GM18867 (cell line): ENCODE measurements around the gene TALDO1.

Experiments
- ATAC-seq: cut with Tn5 transposase; IDR thresholded peaks from one replicate; pipeline ENCODE4 v1.9.1; 2021; ENCODE audit warnings: mild to moderate bottlenecking, moderate library complexity; ENCODE audit not compliant: unreplicated experiment

Gene TALDO1

DNA sequence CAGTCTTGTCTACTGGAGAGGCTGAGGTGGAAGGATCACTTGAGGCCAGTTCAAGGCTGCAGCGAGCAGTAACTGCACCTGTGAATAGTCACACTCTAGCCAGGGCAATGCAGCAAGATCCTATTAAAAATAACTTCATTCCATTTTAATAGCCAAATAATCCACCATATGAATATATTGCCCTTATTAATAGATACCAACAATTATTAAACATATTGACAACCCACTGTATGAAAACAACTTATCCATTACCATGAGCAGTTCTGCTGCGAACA lies 19.6 kb downstream of the TALDO1 start:
- no peak for ATAC-seq

DNA sequence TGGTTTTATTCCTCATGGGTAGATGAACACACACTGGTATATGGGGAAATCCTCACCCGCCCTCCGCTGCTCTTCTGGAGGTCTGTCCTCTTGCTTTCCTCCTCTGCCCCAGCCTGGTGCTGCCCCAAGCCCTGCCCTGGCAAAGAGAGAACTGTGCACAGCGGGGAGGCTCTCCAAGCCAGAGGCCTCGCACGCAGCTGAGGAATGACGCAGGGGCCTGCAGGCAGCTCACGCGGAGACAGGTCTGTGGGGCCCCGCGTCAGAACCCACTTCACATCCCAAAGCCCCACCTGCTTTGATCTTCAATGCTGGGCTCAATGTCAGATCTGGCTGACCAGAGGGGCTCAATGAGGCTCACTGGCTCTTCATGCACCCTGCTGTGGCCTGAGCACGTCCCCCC lies 20.0 kb downstream of the TALDO1 start:
- ATAC-seq: no peak

DNA sequence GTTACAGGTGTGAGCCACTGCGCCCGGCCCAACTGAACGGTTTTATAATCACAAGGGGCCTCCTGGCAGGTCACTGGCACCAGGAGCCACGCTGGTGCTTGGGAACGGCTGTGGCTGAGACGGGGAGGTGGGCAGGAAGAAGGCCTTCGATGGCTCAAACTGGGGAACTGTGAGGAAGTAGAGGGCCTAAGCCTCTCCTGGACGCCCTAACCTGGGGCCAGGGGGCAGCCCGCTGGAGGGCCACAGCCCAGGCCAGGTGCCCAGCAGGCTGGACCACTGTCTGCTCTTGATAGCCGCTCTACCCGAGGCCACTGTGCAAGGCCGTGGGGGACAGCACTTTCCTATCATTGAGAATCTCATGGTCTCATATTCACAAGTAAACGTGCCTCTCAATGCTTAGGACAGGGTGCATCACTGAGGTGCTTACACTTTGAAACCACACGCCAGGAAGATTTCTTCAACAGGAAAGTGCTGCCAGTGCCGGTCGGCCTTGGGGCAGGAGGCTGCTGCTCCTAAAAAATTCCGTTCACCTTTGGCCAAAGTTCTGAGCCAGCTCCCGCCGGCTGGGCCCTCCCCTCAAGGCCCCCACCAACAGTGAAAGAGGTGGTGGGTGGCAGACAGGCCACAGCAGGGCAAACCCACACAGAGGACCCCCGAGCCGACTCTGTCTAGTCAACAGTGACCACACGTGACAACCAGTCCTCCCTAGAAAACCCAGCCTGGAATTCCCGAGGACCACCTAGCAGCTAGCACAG lies 22.8 kb downstream of the TALDO1 start:
- ATAC-seq: no peak

DNA sequence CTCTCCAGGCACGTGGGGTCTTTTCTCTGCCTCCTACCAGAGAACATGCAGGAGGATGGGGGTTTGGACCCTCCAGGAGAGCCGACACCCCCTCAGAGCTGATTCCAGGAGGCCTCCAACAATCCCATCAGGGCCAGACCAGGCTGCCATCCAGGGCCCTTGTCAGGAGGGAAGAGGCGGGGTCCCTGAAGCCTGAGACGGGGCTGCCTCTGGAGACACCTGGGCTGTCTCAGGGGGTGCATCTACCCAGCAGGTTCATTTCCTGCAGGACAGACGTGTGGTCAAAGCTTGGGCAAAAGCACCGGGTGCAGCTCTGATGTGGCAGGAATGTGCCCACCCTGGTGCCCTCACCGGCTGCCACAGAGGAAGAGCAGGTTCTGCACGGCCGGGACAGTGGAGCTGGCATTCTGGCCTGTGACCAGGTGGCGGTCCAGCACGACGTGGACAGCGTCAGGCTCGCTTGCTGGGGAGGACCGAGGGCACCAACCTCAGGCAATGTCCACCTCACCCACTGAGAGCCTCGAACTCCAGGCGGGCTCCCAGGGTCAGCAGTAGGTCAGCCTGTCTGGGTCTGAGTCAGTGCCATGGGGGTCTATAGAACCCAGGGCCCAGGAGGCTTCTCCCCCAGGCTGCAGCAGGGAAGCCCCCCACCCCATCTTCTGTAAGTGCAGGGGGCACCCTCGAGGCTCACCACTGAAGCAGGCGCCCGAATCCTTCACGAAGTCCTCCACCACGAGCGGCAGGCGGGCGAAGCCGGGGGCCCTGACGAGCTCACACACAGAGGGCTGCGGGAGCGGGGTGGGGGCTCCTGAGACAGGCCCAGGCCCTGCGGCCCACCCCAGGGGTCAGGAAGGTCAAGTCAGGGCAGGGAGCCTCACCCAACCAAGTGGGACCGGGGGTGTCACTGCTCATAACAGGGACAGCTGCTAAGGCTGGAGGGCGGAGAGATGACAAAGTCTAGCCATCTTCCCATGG lies 23.7 kb downstream of the TALDO1 start:
- no peak for ATAC-seq

DNA sequence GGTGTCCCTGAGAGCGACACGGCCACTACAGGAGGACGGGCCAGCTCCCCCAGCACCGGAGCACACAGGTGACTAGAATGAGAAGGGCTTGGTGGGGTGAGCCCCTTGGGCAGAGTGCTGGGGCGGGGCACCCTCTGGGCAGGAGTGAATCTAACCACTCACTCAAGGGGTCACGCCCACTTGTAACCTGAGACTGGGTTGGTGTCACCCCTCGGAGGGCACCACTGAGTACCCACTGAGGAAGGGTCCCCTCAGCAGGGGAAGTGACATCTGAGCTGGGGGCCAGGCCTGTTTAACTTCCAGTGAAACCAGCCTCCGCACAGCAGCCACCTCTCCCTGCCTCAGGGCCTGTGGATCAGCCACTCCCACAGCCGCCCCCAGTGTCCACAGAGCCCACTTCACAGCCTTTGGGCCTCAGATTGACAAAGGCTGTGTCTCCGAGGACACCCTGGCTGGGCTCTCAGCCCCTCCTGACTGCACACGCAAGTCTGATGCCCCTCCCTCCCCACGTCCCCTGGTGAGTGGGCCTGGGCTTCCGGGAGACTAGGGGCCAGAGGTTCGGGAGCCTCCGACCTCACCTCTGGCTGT lies 24.4 kb downstream of the TALDO1 start:
- ATAC-seq: no peak

DNA sequence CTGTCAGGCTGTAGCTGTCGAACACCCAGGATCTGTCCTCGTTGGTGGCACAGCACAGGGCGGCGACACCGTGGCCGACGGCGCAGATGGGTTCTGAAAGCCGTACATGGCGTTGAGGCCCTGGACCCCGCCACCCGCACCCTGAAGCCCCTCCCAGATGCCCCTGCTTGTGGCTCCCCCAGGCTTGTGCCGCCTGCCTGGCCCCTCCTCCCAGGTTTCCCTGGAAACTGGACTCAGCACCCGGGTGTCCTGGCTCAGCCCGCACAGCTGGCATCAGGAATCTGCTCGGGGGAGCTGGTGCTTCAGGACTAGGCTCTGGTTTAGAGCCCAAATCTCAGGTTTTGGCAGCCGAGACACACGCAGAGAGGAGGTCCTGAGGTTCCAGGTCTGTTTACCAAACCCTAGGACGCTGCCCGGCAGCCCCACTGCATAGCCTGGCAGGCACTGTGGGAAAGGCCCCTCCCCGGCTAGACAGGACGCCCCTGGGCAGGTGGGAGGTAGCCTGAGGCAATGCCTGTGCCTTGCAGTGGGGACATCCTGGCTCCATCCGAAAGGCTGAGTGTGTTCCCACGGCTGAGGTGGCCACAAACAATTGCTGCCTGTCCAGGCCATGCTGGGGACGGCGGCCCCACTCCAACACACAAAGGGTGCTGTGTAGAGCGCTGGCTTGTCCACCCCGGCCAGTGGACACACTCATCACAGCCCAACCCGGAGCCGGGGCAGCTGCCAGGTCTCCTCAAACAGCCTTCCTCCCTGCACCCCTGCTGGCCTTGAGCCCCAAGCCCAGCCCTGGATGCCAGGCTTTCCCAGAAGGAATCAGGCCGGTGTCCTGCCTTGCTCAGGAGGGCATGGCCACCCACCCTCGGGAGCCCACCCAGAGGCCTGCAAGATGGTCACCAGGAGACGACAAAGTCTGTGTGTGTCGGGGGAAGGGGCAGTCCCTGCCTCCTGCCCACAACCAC lies 25.4 kb downstream of the TALDO1 start:
- ATAC-seq: no peak

DNA sequence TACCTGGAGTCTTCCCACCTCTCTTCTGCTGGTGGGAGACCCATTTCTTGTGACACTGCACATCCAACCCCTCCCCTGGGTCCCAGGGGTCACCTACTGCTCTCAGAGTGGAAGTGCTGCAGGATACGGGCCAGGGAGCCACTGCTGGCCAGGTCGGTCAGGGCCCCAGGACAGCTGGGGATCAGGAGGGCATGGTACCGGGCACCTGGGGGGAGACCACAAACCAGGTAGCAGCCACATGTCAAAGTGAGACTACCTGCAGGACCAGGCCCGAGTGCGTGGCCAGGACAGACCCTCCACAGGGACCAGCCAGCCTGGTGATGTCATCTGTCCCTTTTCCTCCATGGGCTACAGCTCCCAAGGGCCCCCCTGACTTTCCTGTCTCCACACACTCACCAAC lies 26.2 kb downstream of the TALDO1 start:
- no peak for ATAC-seq

DNA sequence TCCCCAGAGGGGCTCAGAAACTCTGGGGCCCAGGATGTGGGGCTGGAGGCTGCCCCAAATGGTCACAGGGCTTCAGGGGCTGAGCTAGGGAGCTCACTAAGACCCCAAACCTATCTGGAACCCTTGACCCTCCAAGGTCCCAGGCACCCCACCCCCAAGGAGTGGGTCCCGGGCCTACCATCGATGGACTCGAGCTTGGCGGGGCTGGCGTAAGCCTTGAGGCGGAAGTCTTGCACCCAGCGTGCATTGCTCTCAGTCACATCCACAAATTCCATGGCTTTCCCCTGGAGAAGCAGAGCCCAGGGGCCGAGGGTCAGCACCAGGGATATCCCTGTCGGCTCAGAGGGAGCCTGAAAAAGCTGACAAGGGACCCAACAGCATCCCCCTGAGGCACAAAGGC lies 26.6 kb downstream of the TALDO1 start:
- ATAC-seq: no peak

DNA sequence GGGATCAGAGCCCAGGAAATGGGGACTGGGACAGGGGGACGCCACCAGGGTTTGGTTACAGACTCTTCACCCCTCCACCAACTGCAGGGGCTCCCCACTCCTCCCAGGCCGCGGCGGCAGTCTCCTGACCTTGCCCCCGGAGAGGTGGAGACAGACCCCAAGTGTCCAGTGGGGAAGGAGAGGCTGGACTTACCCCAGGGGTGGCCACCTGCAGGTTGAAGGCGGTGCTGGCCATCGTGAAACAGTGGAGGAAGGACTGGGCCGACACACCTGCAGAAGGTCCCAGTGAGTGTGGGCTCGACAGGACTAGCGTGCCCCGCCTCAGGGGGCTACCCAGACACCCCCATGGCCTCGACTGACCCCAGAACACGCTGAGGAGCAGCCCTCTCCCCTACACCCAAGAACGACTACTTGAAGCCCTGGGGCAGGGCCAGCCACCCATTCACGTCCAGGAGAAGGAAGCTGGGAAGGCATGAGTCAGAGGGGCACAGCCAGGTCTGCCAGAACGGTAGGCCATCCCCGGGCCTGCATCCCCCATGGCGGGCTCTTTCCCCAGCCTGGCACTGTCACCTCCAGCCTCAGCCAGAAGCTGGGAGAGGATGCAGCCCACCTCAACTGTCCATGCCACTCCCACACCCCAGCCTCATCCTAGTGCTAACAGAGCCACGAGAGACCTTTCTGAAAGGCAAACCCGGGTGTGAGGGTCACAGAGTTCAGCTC lies 27.8 kb downstream of the TALDO1 start:
- no peak for ATAC-seq

DNA sequence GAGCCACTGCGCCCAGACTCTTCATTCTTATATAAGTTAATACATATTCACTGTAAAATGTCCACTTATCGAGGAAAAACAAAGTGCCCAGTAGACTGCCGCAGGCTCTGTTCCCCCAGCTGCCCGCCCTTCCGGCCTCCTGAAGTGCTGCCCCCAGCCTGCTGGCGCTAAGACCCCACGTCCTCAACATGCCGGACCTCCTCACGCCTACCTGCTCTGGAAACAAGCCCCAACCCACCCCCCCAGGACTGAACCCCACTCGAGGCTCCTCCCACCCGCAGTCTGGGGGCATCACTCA lies 28.9 kb downstream of the TALDO1 start:
- ATAC-seq: no peak

DNA sequence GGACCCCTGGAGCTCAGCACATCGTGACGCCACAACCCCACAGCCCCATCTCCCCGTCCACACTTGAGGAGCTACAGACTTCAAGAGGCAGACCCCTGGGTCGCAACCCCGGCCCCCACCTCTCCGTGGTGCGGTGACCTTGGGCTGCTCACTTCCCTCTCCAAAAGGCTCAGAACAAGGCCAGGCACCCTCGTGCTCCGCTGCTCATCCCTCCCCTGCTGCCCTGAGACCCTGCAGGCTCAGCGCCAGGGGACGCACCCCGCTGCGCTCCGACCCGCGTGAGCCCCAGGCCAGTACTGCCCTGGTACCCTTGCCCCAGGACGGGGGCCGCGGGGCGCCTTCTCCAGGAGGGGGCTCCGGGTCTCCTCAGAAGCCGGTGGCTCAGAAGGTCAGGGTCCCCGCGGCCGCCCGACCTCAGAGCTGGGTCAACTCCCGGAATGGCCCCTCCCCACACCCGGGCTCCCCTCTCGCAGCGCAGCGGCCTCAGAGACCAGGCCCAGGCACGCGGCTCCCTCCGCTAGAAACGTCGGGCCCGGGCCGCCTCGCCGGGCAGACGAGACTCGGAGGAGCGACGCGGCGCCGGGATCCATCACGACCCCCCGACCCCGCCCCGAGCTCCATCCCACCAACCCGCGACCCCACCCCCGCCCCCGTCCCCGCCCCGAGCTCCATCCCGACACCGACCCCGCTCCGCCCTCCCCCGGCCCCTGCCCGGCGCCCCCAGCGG lies 29.5 kb downstream of the TALDO1 start:
- peak; percentile 30 for ATAC-seq

DNA sequence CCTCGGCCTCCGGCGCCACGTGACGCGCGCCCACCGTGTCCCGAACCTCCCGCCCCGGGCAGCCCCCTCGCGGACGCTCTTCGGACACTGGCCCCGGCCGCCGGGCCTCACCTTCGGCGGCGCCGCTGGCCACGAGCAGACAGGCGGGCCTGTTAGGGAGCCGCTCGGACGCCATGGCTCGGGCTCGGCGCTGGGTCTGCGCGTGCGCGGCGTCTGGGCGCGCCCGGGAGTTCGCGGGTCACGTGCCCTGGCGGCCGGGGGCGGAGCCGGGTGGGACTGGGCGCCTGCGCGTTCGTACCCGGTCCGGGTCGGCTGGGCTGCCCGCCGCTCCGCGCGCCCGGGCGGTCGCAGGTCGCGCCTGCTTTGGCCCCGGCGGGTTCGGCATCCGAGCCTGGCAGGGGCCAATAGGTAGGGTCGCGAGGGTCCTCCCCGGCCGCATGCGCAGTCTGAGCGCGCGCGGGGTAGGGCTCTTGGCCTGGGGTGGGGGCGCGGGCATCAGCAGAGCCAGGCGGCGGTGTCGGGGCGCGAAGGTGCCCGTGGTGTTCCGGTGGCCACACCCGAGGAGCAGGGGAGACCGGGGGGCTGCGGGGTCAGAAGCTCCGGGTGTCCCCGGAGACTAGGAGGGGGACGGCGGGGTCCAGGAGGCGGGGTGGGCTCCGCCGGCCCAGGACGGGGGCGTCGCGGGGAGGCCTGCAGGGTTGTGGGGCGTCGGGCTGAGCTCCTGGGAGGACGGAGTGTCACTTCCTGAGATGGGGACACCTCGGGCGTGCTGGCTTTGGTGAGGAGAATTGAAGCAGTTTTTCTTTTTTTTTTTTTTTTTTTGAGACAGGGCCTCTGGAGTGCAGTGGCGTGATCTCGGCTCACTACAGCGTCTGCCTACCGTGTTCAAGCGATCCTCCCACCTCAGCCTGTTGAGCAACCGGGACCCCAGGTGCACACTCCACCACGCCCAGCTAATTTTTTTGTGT lies 30.3 kb downstream of the TALDO1 start, which contains the start of gene GATD1:
TSS of gene GATD1 (minus strand) at position 200 of the 968 bp plus-strand sequence. CDS start at position 175, 25 bp downstream.
- ATAC-seq: peak; percentile 76

DNA sequence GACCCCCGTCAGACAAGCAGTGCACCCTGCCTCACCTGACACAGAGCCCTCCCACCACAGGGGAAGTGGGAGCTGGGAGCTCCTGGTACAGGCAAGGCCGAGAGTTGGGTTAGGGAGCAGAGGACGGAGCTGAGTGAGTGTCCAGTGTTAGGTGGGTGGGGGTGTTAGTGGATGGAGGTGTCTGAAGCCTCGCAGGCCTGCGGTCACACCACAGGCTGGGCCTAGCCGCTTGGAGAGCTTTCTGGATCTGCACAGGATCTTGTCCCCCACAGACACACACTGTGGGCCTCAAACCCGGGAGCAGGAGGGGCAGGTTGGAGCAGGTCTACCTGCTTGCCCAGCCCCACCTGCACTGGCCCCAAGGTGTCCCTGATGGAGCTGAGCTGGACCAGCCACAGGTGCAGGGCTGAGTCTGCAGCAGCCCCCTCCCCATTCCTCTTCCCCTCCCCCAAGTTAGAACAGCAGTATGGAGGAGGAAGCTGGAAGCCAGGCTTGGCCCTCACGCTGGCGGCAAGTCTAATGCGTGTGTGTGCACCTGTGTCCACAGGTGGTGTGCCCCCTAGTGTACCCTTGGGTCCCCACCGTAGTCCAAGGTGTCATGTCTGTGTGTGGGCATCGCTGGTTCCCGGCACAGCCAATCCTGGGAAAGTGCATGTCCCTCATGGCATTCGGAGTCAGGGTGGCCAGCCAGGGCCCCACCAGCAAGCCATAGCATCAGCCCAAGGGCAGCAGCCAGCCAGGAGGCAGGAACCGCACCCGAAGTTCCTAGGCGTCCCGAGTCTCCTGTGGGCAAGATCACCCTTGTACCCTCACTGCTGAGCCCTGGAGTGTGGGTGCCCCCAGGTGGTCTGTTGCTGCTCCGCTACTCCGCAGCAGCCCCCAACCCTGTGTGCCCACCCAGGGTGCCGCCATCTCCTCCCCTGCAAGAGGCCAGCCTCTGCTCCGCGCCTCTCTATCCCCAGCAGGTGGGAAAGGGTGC lies 32.0 kb downstream of the TALDO1 start:
- no peak for ATAC-seq

DNA sequence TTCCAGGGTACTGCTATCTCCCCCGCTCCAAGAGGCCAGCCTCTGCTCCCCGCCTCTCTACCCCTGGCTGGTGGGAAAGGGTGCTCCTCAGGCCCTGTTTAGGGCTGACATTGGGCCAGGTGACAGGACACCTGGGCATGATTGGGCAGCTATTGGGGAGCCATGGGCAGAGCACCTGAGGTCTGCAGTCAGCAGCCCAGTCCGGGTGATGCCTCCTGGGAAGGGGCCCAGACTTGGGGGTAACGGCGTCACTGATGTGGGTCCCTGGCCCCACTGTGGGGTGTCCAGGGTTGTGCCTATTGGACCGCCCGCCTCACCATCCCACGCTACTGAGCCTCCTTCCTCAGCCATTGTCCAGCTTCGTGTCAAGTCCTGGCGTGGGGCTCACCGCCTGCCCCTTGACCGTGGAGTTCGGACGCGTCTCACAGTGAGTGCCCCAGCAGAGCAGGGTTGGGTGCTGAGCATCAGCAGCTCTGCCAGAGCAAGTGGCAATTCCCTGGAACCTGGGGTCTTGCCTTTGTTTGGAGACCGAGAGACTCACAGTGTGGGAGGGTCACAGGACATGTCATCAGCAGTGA lies 32.8 kb downstream of the TALDO1 start:
- no peak for ATAC-seq

DNA sequence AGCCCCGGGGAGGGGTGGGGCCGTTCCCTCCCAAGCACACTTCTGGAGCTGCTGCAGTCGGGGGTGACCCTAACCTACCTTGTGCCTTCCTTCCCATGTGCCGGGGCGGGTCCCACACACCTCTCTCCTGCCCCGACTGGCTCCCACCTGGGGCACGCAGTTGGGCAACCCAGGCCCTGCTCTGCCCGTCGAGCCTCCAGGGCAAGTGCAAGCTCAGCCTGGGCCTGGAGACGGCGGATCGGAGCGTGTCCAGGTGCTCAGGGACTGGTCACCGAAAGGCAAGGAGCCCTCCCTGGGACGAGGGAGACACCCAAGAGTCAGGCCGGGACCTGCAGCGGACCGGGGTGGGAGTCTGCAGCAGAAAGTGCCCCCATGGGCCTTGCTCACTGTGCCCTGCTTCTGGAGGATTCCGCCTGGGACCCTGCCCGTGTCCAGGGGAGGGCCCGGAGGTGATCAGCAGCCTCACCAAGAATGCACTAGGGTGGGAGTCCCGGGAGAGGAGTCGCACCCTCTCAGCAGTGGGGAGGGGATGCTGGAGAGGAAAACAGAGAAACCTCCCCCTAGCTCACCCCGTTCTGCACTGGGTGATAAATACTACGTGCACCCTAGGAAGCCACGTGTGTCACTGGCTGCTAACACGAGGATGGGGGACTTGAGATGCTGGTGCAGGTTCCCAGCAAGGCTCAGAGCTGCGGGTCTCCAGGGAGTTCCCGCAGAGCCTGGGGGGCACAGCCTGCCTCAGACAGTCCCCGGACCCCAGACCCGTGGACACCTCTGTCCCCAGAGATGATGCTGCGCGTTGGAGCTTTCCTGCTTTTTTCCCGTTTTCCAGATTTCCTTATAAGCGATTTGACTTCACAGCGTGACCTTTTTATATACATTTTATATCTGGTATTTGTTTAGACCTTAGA lies 35.3 kb downstream of the TALDO1 start:
- ATAC-seq: no peak

DNA sequence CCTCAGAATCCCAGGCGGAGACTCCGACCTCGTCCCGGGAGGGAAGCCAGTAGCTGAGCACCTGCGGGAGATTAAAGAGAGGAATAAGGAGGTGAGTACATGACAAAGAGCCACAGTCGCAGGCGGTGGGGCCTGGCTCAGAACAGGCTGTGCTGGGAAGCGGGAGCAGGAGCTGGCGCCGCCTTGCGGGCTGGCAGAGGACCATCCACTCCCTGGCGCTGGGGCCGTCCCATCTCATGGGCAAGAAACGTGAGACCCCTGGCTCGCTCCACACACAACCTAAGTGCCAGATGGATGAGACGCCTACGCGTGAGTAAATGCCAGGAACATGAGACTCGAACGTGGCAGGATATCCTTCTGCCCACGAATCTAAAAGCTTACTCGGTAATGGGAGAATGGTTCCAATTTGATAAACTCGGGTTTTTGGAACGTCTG lies 36.3 kb downstream of the TALDO1 start:
- ATAC-seq: no peak
